PC-9 (cell line): Measurements from ENCODE around the gene OGDH.

Experiments used
- CTCF ChIP-seq: fragments of 200-600 bp; sonication (generic); conservative IDR thresholded peaks from 2 replicates; pipeline ENCODE4 v1.6.1; 2017; ENCODE audit warnings: mixed run types, antibody characterized with exemption, mild to moderate bottlenecking, moderate library complexity
- EZH2 ChIP-seq: fragments of 200-600 bp; sonication (generic); IDR thresholded peaks from 2 replicates; pipeline ENCODE4 v1.8.0; 2017; ENCODE audit warnings: antibody characterized with exemption, low read depth

- TF ChIP-seq CTCF = no peak
- no peak for TF ChIP-seq EZH2
Measured at GRCh38 chr7:44615793-44616192, 9.4 kb downstream of the OGDH start.
